WTC11 (cell line): Measurements from ENCODE around the gene FOXP1. TPM values are rescaled to one million over a fixed set of nuclear protein-coding genes. Genes with fewer than 3 reads are reported as not detected.

Experiments used
- ATAC-seq: fragments of 200-7000 bp; cut with Tn5 transposase; 2 replicates; pipeline ENCODE4 v1.10.0; 2021; ENCODE audit warnings: mild to moderate bottlenecking, moderate library complexity
- CTCF ChIA-PET: fragments of 300-600 bp; sonication (Branson Sonifier 250); formaldehyde crosslinking; loops from one replicate; lab custom pipeline; 2021; ENCODE audit warnings: antibody characterized with exemption; lab: Charles Lee
- POLR2A ChIA-PET: fragments of 350-600 bp; sonication (Branson Sonifier 250); formaldehyde crosslinking; loops from one replicate; lab custom pipeline; 2021; ENCODE audit warnings: antibody characterized with exemption; lab: Charles Lee
- DNase-seq: peaks from one replicate; pipeline ENCODE4 v3.0.0; 2021; ENCODE audit warnings: low spot score
- H3K27ac Mint-ChIP-seq: 2 replicates; pipeline ENCODE4 v1.8.0; 2021; ENCODE audit warnings: mixed read lengths
- H3K27me3 Mint-ChIP-seq: 2 replicates; pipeline ENCODE4 v1.8.0; 2021; ENCODE audit warnings: low read depth, mild to moderate bottlenecking, moderate library complexity, mixed read lengths
- H3K36me3 Mint-ChIP-seq: 2 replicates; pipeline ENCODE4 v1.8.0; 2021; ENCODE audit warnings: mixed read lengths
- H3K4me1 Mint-ChIP-seq: 2 replicates; pipeline ENCODE4 v1.8.0; 2022; ENCODE audit warnings: mixed read lengths
- H3K4me3 Mint-ChIP-seq: 2 replicates; pipeline ENCODE4 v1.8.0; 2021; ENCODE audit warnings: mild to moderate bottlenecking, moderate library complexity, mixed read lengths
- H3K9me3 Mint-ChIP-seq: 2 replicates; pipeline ENCODE4 v1.8.0; 2021; ENCODE audit warnings: mixed read lengths
- CREM ChIP-seq: sonication (generic); formaldehyde crosslinking; IDR thresholded peaks from 2 replicates; pipeline ENCODE4 v1.8.1; 2022; ENCODE audit warnings: mild to moderate bottlenecking, missing genetic modification reagents, moderate library complexity
- FOXJ3 ChIP-seq: sonication (generic); formaldehyde crosslinking; IDR thresholded peaks from 2 replicates; pipeline ENCODE4 v1.9.0; 2021; ENCODE audit warnings: missing genetic modification reagents, mild to moderate bottlenecking, borderline replicate concordance
- FOXP1 ChIP-seq: sonication (generic); formaldehyde crosslinking; IDR thresholded peaks from 2 replicates; pipeline ENCODE4 v1.8.0; 2022; ENCODE audit warnings: missing genetic modification reagents, mild to moderate bottlenecking, moderate library complexity, borderline replicate concordance
- KAT7 ChIP-seq: sonication (generic); formaldehyde crosslinking; IDR thresholded peaks from 2 replicates; pipeline ENCODE4 v1.8.1; 2023; ENCODE audit warnings: missing genetic modification reagents, mild to moderate bottlenecking, borderline replicate concordance
- MYBL2 ChIP-seq: sonication (generic); formaldehyde crosslinking; IDR thresholded peaks from 2 replicates; pipeline ENCODE4 v1.8.1; 2023; ENCODE audit warnings: mild to moderate bottlenecking, moderate library complexity, missing genetic modification reagents
- NFE2L1 ChIP-seq: sonication (generic); formaldehyde crosslinking; IDR thresholded peaks from 2 replicates; pipeline ENCODE4 v1.8.1; 2023; ENCODE audit warnings: missing genetic modification reagents
- NR1H2 ChIP-seq: sonication (generic); formaldehyde crosslinking; IDR thresholded peaks from 2 replicates; pipeline ENCODE4 v1.9.0; 2021; ENCODE audit warnings: mild to moderate bottlenecking, moderate library complexity, missing genetic modification reagents
- SOX15 ChIP-seq: fragments of 250-450 bp; sonication (Bioruptor Pico); IDR thresholded peaks from 2 replicates; pipeline ENCODE4 v1.9.0; 2021; ENCODE audit warnings: mild to moderate bottlenecking
- SP1 ChIP-seq: sonication (generic); formaldehyde crosslinking; conservative IDR thresholded peaks from 2 replicates; pipeline ENCODE4 v1.8.1; 2022; ENCODE audit warnings: missing genetic modification reagents
- TEAD1 ChIP-seq: sonication (generic); formaldehyde crosslinking; IDR thresholded peaks from 2 replicates; pipeline ENCODE4 v1.8.0; 2022; ENCODE audit warnings: mild to moderate bottlenecking, missing genetic modification reagents
- TEAD4 ChIP-seq: sonication (generic); formaldehyde crosslinking; IDR thresholded peaks from 2 replicates; pipeline ENCODE4 v1.8.0; 2022; ENCODE audit warnings: mild to moderate bottlenecking, missing genetic modification reagents
- TP53 ChIP-seq: sonication (generic); formaldehyde crosslinking; IDR thresholded peaks from 2 replicates; pipeline ENCODE4 v1.8.1; 2023; ENCODE audit warnings: mild to moderate bottlenecking, missing genetic modification reagents
- ZBTB21 ChIP-seq: sonication (generic); formaldehyde crosslinking; IDR thresholded peaks from 2 replicates; pipeline ENCODE4 v1.8.1; 2023; ENCODE audit warnings: mild to moderate bottlenecking, missing genetic modification reagents, borderline replicate concordance
- ZNF121 ChIP-seq: sonication (generic); formaldehyde crosslinking; IDR thresholded peaks from 2 replicates; pipeline ENCODE4 v1.8.0; 2023; ENCODE audit warnings: missing genetic modification reagents
- ZNF396 ChIP-seq: fragments of 250-450 bp; sonication (Bioruptor Pico); IDR thresholded peaks from 2 replicates; pipeline ENCODE4 v1.8.0; 2021; ENCODE audit warnings: mild to moderate bottlenecking, moderate library complexity, borderline replicate concordance
- ZNF512 ChIP-seq: sonication (generic); formaldehyde crosslinking; IDR thresholded peaks from 2 replicates; pipeline ENCODE4 v1.8.1; 2022; ENCODE audit warnings: missing genetic modification reagents, borderline replicate concordance
- total RNA-seq: library from RNA; stranded (reverse); gene quantifications from 3 replicates; pipeline ENCODE4 v1.2.3, GENCODE V29; 2021
- TF ChIP-seq, protein P1 (sequence below): fragments of 250-450 bp; sonication (Bioruptor Pico); IDR thresholded peaks from 2 replicates; pipeline ENCODE4 v1.9.0; 2021; ENCODE audit warnings: mild to moderate bottlenecking
- TF ChIP-seq, protein P2 (sequence below): sonication (generic); formaldehyde crosslinking; IDR thresholded peaks from 2 replicates; pipeline ENCODE4 v1.8.1; 2023; ENCODE audit warnings: mild to moderate bottlenecking, missing genetic modification reagents, borderline replicate concordance
- TF ChIP-seq, protein P3 (sequence below): fragments of 250-450 bp; sonication (Bioruptor Pico); IDR thresholded peaks from 2 replicates; pipeline ENCODE4 v1.9.0; 2021; ENCODE audit warnings: moderate library complexity, mild to moderate bottlenecking, inconsistent platforms, borderline replicate concordance
- TF ChIP-seq, protein P4 (sequence below): fragments of 250-450 bp; sonication (Bioruptor Pico); IDR thresholded peaks from 2 replicates; pipeline ENCODE4 v1.9.0; 2021; ENCODE audit warnings: mild to moderate bottlenecking

Gene FOXP1
- total RNA-seq, 1 experiment from 2014 or later, result 25.8 TPM

- TF ChIP-seq KAT7 (CRISPR knock-in tag) (no peak), SP1 (CRISPR knock-in tag) (no peak), SOX15 (CRISPR knock-in tag) (no peak), MYBL2 (CRISPR knock-in tag) (no peak), CREM (CRISPR knock-in tag) (no peak), TEAD4 (CRISPR knock-in tag) (no peak), TP53 (CRISPR knock-in tag) (no peak)
- TF ChIP-seq, protein P1, sequence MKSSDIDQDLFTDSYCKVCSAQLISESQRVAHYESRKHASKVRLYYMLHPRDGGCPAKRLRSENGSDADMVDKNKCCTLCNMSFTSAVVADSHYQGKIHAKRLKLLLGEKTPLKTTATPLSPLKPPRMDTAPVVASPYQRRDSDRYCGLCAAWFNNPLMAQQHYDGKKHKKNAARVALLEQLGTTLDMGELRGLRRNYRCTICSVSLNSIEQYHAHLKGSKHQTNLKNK (CRISPR knock-in tag), result no peak
- TF ChIP-seq, protein P2, sequence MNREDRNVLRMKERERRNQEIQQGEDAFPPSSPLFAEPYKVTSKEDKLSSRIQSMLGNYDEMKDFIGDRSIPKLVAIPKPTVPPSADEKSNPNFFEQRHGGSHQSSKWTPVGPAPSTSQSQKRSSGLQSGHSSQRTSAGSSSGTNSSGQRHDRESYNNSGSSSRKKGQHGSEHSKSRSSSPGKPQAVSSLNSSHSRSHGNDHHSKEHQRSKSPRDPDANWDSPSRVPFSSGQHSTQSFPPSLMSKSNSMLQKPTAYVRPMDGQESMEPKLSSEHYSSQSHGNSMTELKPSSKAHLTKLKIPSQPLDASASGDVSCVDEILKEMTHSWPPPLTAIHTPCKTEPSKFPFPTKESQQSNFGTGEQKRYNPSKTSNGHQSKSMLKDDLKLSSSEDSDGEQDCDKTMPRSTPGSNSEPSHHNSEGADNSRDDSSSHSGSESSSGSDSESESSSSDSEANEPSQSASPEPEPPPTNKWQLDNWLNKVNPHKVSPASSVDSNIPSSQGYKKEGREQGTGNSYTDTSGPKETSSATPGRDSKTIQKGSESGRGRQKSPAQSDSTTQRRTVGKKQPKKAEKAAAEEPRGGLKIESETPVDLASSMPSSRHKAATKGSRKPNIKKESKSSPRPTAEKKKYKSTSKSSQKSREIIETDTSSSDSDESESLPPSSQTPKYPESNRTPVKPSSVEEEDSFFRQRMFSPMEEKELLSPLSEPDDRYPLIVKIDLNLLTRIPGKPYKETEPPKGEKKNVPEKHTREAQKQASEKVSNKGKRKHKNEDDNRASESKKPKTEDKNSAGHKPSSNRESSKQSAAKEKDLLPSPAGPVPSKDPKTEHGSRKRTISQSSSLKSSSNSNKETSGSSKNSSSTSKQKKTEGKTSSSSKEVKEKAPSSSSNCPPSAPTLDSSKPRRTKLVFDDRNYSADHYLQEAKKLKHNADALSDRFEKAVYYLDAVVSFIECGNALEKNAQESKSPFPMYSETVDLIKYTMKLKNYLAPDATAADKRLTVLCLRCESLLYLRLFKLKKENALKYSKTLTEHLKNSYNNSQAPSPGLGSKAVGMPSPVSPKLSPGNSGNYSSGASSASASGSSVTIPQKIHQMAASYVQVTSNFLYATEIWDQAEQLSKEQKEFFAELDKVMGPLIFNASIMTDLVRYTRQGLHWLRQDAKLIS, result no peak
- TF ChIP-seq, protein P3, sequence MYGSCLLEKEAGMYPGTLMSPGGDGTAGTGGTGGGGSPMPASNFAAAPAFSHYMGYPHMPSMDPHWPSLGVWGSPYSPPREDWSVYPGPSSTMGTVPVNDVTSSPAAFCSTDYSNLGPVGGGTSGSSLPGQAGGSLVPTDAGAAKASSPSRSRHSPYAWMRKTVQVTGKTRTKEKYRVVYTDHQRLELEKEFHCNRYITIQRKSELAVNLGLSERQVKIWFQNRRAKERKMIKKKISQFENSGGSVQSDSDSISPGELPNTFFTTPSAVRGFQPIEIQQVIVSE, result no peak
- TF ChIP-seq, protein P4, sequence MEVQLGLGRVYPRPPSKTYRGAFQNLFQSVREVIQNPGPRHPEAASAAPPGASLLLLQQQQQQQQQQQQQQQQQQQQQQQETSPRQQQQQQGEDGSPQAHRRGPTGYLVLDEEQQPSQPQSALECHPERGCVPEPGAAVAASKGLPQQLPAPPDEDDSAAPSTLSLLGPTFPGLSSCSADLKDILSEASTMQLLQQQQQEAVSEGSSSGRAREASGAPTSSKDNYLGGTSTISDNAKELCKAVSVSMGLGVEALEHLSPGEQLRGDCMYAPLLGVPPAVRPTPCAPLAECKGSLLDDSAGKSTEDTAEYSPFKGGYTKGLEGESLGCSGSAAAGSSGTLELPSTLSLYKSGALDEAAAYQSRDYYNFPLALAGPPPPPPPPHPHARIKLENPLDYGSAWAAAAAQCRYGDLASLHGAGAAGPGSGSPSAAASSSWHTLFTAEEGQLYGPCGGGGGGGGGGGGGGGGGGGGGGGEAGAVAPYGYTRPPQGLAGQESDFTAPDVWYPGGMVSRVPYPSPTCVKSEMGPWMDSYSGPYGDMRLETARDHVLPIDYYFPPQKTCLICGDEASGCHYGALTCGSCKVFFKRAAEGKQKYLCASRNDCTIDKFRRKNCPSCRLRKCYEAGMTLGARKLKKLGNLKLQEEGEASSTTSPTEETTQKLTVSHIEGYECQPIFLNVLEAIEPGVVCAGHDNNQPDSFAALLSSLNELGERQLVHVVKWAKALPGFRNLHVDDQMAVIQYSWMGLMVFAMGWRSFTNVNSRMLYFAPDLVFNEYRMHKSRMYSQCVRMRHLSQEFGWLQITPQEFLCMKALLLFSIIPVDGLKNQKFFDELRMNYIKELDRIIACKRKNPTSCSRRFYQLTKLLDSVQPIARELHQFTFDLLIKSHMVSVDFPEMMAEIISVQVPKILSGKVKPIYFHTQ (CRISPR knock-in tag), result no peak
- TF ChIP-seq, all 79 proteins: peak for 0
These were observed 59.9 kb downstream of the FOXP1 start (continued) for GRCh38 chr3:71523628-71524027.

DNA sequence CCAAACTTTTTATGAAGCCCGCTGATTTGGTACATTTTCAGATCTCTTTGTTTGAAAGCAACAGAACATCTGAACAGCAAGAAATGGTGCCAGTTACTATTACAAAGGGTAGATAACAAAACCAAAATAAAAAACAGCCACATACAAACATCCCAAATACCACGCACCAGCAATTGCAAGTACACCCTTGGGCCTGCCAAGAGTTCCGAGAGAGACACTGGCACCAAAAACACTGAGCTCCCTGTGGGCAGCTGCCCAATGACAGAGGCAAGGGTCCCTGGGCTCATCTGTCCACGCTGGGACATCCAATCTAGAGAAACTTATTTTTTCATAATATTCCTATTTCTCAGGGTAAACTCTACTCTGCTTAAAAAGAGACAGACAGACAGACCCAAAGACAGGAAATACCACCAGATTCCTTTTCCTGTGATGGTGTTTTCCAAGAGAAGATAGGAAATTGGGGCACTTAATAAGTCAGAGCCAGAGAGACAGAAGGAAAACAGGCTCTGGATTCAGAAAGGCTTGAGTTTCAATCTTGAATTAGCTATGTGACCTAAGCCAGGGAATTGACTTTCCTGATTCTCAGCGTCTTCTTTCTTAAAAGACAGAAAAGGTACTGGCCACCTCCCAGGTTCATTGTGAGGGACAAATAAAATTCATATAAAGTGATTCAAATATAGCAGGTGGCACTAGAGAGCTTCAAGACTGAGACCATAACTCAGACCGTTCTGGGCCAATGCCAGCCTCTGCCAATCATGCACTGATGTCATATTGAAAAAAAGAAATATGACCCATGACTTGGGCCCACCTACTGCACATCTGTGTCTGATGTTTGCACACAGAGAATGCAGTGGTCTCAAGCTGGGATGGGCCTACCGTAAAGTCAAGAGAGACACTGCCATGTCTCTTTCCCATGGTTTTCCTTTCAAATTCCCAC, 61.3 kb downstream of the FOXP1 start:
- Mint-ChIP-seq H3K36me3 (no peaks in the 10 kb centered on the region), H3K4me3 (no peak overlapping the region), H3K9me3 (no peaks in the 10 kb centered on the region), H3K4me1 (peaks cover 37% of the 10 kb centered on the region), H3K27ac (peak overlapping the region; percentile 82; the same call in 1 of the 2 replicates), H3K27me3 (no peaks in the 10 kb centered on the region)
- CTCF ChIA-PET, result no interaction called here
- POLR2A ChIA-PET, result no interaction called here
- DNase-seq (no peak), ATAC-seq (no peak)
- TF ChIP-seq FOXJ3 (CRISPR knock-in tag) (no peak), ZNF512 (CRISPR knock-in tag) (no peak), ZNF121 (CRISPR knock-in tag) (no peak), ZNF396 (CRISPR knock-in tag) (no peak), SOX15 (CRISPR knock-in tag) (no peak), NFE2L1 (CRISPR knock-in tag) (no peak), NR1H2 (CRISPR knock-in tag) (no peak), TEAD1 (CRISPR knock-in tag) (no peak), FOXP1 (CRISPR knock-in tag) (no peak), ZBTB21 (CRISPR knock-in tag) (no peak)
- TF ChIP-seq, protein P2, result no peak
- TF ChIP-seq, protein P1 (CRISPR knock-in tag), result no peak
